CD4-positive, alpha-beta T cell treated with Interleukin-17A for 1 hour (primary cell): ENCODE results near the gene SLC16A7.

ENCODE experiments used
- DNase-seq: peaks from one replicate; pipeline ENCODE4 v3.0.0-alpha.2; 2020

SLC16A7 gene

DNA sequence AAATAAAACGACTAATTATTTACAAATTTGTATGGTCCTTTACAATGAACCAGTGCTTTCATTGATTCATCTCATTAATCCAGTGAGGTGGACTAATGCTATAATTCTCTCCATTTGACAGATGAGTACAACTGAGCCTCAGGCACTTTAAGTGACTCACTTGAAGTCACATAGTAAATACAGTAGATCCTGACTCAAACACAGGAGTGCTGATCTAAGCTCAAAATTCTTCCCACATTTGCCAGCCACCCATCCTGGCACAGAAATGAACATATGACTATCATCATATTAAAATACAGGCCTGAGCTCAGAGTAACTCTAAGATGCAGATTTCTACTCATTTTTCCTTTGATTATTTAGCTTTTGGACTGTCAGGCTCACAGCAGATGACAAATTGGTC is 30.6 kb downstream of the SLC16A7 start:
- no peak for DNase-seq

DNA sequence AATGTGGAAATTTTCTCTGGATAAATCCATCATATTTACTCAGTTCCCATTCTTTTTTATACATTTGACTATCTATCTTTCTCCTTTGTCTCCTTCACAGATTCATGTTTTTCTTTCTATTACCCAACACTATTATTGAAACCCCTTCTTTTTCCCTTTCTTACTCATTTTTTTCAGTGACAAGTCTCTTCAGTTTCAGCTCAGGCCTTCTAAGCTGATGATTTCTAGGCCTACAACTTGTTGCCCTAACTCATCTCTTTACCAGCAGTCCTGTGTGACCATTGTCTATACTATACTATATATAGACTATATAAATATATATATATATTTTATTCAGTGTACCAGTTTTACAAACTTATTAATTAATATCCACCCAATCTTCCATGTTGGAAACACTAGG is 31.8 kb downstream of the SLC16A7 start:
- DNase-seq = no peak

DNA sequence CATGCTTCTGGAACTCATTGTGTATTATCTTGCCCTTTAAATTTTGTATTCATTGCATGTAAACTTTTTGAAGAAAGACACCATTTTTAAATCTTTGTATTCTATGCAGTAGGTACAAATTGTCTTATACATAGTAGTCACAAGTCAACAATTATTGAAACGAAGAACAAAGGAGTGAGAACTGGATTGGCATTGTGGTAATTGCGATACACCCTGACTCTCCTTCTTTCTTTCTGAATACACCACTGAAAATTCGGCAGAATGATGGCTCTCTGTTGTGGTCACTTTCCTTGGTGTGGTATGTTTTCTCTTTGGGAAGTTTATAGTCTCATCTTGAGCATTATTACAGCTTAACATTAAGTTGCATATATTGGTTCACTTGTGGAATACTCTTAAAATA is 34.1 kb downstream of the SLC16A7 start:
- DNase-seq = no peak

DNA sequence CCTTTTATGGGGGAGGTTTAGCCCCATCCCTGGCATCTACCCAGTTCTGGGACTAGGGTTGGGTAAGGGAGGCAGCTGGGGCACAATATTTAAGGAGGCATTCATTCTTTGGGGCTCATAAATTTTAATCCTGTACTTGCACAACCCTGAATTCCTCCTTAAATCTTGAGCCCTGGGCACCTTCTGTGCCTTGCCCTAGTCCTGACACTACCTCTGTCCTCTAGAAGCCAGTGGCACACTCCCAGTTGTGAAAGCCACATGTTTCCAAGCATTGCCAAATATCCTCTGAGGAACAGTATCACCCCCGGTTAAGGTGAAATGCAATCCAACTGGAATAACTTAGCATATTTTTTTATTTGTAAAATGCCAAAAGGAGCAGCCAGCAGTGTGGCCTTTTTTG is 36.6 kb downstream of the SLC16A7 start:
- DNase-seq = no peak

DNA sequence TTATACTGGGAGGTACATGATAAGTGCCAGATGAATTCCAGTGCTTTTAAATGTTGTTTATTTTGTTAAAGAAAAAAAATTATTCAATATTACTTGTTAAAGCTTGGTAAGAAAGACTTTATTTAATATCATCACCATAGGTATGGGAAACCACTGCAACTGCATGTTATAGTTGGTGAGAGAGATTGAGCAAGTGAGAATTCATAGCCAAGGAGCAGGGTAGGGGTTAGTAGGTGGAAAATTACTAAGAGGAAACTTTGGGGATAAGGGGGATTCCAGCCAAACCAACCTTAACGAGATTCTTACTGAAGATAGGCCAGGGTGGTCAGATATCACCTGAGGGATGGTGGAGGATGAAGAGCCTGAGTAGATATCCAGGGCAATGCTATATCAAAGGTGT is 38.4 kb downstream of the SLC16A7 start:
- DNase-seq = no peak

DNA sequence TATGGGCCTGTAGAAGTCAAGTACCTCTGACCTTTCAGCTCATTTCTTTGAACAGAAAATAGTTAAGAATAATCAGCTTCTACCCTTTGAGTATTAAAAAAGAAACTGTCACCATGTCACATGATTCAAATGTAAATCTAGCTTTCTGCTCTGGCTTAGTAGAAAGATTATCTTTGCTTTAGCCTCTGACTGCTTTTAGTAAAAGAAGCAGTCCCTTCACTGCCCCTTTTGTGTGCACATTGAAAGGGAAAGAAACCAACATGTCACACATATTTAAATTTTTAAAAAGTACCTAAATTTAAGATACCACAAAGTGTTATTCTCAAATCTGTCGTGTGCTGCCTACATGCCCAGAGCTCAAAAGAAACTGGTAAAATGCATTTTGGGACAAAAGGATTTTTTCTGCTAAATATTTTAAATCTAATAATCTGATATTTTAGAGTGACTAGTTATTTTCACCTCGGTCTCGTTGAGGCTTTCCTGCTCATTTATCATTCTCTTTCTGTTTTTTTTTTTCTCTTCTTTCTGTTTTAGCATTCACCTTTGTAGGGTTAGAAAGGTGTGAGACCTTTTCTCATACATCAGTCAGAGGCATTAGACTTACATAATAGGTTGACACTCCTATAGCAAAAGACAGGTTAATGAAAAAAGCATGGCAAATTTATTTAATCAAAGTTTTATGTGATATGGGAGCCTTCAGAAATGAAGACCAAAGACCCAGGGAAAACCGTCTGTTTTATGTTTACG is 41.3 kb downstream of the SLC16A7 start:
- DNase-seq = no peak

DNA sequence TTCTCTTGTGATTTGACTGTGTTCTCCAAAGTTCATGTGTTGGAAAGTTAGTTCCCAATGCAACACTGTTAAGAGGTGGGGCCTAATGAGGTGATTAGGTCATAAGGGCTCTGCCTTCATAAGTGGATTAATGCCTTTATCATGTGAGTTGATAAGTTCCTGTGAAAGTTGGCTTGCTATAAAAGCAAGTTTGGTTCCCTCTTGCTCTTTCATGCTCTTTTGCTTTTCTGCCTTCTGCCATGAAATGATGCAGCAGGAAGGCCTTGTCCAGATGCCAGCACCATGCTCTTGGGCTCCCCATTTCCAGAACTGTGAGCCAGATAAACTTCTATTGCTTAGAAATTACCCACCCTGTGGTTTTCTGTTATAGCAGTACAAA is 41.9 kb downstream of the SLC16A7 start:
- no peak for DNase-seq

DNA sequence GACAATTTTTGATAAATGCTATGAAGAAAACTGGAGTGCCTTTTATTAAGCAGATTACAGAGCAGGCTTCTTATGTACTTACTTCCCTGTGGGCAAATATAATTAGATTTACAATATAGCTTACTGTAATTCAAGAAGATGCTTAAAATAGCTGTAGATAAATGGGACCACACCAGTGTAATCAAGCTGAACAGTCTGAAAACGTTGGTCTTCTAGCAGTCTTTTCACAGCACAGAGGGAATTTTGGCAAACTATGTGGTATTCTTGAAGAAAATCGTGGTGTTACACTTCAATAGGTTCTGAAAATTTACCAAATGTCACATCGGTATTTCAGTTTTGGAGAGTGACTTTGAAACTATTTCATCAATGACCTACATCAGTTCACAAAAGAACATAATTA is 47.7 kb downstream of the SLC16A7 start:
- DNase-seq = no peak

DNA sequence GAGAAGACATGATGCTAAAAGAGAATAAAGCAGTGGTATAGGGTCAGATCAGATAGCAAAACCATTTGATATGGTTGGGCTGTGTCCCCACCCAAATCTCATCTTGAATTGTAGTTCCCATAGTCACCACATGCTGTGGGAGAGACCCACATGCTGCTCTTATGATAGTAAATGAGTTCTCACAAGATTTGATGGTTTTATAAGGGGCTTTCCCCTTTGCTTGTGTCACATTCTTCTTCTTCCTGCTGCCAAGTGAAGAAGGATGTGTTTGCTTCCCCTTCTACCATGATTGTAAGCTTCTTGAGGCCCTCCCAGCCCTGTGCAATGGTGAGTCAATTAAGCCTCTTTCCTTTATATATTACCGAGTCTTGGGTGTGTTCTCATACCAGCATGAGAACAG is 49.4 kb downstream of the SLC16A7 start:
- DNase-seq = no peak

DNA sequence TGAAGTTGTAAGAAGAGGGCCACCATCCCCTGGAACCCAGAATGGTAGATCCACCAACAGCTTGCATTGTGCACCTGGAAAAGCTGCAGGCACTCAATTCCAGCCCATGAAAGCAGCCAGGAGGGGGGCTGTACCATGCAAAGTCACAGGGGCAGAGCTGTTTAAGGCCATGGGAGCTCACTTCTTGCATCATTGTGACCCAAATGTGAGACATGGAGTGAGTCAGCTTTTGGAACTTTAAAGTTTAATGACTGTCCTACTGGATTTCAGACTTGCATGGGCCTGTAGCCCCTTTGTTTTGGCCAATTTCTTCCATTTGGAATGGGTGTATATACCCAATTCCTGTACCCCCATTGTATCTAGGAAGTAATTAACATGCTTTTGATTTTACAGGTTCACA is 50.8 kb downstream of the SLC16A7 start:
- no peak for DNase-seq

DNA sequence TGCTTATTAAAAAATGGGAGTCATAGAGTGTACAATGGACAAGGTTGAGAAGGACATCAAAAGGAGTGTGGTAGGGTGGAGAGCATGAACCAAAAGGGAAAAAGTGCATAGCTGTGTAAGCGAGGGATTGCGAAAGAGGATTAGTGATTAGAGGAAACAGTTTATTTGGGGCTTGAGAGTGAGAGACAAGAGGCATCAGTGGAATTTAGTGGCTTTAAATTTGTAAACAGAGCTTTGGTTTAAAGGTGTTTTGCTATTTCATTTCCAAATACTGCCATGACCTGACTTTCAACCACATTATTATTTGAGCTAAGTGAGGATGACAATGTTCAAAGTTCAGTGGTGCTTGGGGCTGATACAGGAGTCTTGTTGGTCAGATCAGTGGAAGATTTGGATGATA is 53.4 kb downstream of the SLC16A7 start:
- DNase-seq = no peak

DNA sequence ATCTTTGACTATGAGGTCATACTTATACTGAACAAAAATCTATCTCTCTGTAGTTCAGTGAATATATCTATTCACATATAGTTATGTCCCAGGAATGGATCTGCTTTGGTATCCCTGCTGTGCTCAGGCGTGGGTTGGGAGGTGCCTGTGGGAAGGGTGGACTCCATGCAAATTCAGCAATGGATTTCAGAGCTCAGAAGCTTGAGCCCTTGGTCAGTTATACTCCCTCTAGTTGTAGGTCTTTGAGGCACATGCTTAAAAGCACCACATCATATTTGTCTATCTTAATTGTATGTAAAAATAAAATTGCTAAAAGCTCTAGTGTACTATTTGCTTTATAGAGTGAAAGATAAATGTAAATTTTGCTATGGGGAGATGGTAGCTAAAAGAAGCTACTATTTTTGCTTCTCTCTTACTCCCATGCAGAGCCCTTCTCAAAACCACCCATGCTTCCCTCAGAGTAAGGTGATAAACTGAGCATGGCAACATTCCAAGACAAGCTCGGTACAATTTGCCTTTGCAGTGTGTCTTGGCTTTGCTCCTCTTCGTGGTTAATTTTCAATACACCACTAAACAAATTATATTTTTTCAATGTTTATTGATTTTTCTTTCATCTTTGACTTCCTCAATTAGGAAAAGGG is 54.9 kb downstream of the SLC16A7 start:
- DNase-seq = no peak

DNA sequence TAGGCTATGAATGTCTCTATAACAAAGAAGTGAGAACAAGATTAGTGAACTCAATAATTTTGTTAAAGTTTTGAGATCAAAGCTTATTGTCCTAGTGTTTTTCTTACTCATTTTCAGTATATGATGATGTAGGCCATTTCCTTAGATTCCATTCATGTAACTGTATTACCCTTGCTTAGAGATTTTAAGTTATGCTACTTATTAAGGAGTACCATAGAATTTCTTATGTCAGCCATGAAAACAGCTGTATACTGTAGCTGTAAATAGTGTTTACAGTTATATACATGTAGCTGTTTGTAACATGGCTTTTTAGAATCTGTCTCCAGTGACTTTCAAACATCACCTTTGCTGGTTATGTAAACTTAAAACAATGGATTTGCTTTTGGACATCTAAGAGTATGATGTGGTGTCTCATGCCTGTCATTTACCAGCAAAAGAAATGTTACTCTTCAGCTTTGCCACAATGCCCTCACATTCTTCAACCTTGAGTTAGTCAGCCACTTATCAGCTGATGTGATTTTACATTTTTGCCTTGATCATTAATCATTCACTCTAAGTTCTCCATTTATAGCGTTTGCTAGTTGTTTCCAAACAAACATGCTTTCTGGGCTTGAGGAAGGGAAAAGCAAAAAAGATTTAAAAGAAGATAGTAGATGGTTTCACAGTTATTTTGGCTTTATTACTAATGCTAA is 55.5 kb downstream of the SLC16A7 start:
- no peak for DNase-seq

DNA sequence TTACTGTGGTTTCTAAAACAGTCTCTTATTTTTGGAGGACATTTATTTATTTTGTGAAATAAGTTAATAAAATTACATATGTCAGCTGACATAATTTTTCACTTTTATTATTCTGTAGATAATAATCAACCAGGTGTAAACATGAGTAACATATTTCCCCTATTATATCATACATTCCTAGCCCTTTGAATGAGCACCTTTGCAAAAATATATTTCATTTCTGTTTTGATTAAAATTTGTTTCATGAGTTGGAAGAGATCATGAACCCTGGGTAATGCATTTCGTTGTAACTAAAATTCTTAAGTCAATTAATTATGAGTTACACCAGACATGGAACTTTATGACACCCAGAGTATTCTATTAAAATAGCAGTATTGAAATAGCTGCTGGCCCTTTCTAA is 56.3 kb downstream of the SLC16A7 start:
- DNase-seq = no peak

DNA sequence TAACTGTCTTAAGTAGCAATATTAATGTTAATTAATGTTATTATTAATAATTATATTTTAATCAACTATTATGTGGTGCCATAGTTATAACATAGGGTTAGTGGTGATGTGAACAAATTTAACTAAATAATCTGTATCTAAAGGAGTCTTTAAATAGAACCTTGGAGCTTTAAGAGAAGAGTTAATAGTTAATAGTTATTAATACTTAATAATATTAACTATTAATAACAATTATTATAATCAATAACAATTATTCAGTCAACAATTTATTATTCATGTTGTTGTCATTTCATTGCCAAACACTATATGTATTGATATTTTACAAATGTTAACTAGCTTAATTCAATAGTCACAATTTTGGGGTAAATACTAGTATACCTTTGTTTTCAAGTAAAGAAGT is 58.2 kb downstream of the SLC16A7 start:
- no peak for DNase-seq

DNA sequence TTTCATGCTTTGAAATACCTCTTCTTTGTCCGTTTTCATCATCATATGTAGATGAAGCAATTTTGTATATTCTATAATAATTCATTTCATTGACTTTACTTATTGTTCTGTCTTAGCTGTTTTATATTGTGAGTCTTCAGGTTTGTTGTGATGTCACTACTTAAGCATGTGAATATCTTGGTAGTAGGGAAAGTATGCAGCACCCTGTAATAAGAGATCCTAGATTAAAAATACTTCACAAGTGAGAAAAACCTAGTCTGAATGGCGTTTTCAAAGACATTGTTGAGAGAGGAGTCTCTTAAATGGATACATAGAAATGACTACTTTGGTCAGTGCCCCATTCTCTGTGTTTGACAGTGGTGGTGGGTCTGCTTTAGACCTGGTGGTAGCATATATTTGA is 61.4 kb downstream of the SLC16A7 start:
- DNase-seq = no peak

DNA sequence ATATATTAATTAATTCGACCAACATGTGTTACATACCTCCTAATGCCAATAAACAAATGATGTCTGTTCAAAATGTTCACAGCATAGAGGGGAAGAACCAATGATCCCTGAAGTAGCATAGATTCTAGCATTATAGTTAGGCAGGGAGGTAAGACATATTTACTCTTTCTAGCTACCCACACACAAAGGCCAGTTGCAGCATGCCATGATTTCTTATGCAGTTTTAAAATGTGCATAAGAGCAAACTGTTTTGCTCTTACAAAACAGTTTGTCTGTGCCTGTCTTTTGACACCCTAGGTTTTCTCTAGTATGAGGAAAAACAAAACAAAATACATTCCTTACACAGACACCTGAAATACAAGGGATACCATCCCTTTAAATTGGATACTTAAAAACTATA is 61.9 kb downstream of the SLC16A7 start:
- DNase-seq = no peak

DNA sequence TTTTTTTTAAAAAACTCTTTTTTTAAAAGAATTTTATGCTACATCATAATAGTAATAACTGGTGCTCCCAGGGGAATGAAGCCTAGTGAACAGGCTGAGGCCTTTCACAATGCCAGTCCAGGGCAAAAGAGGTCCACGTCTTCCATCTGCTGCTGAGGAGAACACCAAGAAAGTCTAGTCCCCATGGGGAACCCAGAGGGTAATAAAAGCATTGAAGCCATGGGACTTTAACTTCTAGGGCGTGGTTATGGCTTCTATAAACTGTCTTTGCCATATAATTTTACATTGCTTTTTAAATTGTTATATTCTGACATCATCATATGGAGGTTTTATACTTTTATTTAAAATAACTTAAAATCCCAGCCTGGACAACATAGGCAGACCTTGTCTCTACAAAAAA is 64.3 kb downstream of the SLC16A7 start:
- DNase-seq = no peak

DNA sequence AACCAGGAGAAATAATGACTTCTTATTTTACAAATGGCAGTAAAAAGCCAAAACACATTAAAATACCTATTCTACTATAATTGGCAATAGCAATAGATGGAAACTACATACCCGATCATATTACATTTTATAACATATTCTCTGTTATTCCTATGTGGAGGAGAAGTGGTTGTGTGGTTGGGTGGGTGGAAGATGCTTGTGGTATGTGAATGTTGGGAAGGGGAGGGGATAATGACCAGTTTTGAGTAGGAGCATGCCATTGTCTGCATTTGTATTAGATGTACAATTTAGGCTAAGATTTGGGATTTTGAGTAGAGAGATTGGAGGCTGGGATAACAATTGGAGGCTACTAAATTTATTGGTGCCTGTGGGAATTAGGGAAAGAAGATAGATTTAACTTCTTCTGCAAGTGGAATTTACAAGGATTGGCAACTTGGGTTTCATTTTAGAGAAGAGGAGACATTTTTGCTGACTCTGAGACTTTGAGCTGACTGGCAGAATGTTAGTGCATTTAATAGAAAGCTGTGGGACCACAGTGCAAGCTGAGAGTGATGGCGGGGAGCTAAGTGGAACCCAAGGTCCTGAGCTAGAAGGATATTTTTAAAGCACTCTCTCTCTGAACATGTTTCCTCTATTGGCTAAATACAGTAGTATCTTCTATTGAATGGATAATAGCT is 65.2 kb downstream of the SLC16A7 start:
- no peak for DNase-seq

DNA sequence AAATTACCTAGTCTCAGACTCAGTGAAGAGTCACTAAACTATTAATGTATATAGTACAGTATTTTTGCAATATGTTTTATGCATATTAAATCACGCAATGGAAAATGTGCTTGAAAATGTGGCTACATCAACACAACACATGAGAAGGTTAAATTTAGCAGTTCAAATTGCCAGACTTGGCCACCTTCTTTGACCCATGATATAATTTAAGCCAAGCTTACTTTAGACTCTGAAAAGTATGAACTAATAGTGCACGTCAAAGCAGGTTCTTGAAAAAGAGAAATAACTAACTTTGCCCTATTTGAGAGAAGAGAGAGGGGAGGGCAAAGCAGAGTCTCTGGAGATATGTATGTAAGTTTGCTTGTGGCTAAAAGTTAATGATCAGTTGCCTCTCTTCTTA is 68.7 kb downstream of the SLC16A7 start:
- no peak for DNase-seq

DNA sequence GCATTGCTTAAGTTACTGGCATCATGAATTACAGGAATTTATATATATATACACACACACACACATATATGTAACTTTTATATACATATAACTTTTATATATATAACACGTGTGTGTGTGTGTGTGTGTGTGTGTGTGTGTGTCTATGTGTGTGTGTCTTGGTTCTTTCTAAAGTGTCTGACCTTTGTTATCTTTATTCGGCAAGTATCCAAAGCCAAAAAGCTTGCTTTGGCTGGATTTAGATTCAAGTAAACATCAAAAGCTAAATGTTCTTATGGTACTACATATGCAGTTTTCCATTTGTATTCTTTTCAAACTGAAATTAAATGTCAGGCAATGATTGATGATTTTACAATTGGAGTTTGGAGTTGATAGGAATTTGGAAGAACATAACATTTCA is 69.9 kb downstream of the SLC16A7 start:
- DNase-seq = no peak

DNA sequence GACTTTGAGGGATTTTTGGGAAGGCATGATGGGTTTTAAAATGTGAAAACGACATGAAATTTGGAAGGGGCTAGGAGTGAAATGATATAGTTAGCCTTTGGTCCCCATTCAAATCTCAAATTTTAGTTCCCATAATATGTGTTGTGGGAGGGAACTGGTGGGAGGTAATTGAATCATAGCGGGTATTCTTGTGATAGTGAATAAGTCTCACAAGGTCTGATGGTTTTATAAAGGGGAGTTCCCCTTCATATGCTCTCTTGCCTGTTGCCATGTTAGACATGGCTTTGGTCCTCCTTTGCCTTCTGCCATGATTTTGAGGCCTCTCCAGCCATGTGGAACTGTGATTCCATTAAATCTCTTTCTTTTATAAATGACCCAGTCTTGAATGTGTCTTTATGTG is 72.8 kb downstream of the SLC16A7 start:
- DNase-seq = no peak

DNA sequence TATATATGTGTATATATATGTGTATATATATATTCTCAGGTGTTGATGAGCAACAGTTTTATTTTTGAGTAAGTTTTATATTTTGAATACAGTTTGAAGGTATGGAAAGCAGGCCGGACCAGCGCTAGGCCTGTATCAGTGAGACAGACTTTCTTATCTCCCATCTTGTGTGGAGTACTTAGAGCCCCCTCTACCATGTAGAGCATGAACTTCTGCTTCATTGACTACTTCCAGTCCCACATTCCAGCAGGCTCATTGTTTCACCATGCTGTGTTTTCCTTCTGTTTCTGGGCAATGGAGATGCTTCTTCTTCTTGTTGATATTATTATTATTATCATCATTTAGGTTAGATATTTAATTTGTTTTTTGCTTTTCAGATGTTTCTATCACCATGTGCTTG is 76.4 kb downstream of the SLC16A7 start:
- DNase-seq = no peak

DNA sequence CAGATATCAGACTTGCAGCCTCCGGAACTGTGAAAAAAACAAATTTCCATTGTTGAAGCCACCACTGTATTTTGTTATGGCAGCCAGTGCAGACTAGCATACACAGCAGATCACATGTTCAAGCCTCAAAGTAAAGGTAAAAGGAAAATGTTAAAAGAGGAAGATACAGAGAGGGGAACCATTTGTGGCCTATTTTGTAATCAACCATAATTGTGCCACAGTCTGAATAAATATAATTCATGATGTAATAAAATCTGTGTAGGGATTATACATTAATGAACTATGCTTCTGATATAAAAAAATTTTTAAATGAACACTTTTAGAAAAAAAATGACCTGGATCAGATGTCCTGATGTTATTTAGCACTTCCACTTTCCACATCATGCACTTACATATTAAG is 79.6 kb downstream of the SLC16A7 start:
- DNase-seq = no peak
